ENCODE measurements around the gene ECI1.
"Not testable (repeated sequence)": the region's sequence is repeated elsewhere in the genome, so short reads cannot be mapped to it uniquely, and the experiment has no call there.

ECI1 gene

GRCh38 chr16:2260250-2260649, 8.9 kb upstream of the ECI1 start:
- no peak overlapping the region for H3K4me3 ChIP-seq (ENCODE audit: low read depth, low read length)
- no peak for DNase-seq (ENCODE audit: low read depth)
- TF ChIP-seq, protein P1, sequence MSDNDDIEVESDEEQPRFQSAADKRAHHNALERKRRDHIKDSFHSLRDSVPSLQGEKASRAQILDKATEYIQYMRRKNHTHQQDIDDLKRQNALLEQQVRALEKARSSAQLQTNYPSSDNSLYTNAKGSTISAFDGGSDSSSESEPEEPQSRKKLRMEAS (IDR thresholded peaks at IDR 0.05; ENCODE audit: low read depth, low read length) = no peak
- no peak for TF ChIP-seq CTCF (IDR thresholded peaks at IDR 0.05; ENCODE audit: low read depth, low read length)
- no peak for TF ChIP-seq POLR2A (IDR thresholded peaks at IDR 0.05; ENCODE audit: extremely low read depth, insufficient read length)
- no peak for TF ChIP-seq MYC (IDR thresholded peaks at IDR 0.05; ENCODE audit: low read depth, low read length)

DNA sequence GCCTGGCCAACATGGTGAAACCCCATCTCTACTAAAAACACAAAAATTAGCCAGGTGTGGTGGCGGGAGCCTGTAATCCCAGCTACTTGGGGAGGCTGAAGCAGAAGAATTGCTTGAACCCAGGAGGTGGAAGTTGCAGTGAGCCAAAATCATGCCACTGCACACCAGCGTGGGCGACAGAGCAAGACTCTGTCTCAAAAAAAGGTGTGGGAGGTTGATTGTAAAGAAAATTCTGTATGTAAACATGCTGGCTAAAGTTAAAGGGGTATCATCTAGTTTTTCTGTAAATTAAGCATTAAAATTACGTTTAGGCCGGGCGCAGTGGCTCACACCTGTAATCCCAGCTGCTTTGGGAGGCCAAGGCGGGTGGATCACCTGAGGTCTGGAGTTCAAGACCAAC, 7.1 kb upstream of the ECI1 start:
- DNase-seq (ENCODE audit: low read depth); H3K4me3 ChIP-seq (ENCODE audit: low read depth, low read length): not testable (repeated sequence)

GRCh38 chr16:2257726-2258125, 6.3 kb upstream of the ECI1 start:
- no peak overlapping the region for H3K4me3 ChIP-seq (ENCODE audit: low read depth, low read length)
- TF ChIP-seq CTCF (IDR thresholded peaks at IDR 0.05; ENCODE audit: low read depth, low read length) (no peak), MYC (IDR thresholded peaks at IDR 0.05; ENCODE audit: low read depth, low read length) (no peak), POLR2A (IDR thresholded peaks at IDR 0.05; ENCODE audit: extremely low read depth, insufficient read length) (no peak)
- TF ChIP-seq, protein P1 (IDR thresholded peaks at IDR 0.05; ENCODE audit: low read depth, low read length) = no peak
- DNase-seq (ENCODE audit: low read depth) = no peak

GRCh38 chr16:2256531-2257140, 5.2 kb upstream of the ECI1 start:
- TF ChIP-seq CTCF (IDR thresholded peaks at IDR 0.05; ENCODE audit: low read depth, low read length) = no peak
- TF ChIP-seq, protein P1 (IDR thresholded peaks at IDR 0.05; ENCODE audit: low read depth, low read length) = no peak
- TF ChIP-seq POLR2A (IDR thresholded peaks at IDR 0.05; ENCODE audit: extremely low read depth, insufficient read length) = no peak
- TF ChIP-seq MYC (IDR thresholded peaks at IDR 0.05; ENCODE audit: low read depth, low read length) = no peak
- no peak for DNase-seq (ENCODE audit: low read depth)
- no peak overlapping the region for H3K4me3 ChIP-seq (ENCODE audit: low read depth, low read length)

DNA sequence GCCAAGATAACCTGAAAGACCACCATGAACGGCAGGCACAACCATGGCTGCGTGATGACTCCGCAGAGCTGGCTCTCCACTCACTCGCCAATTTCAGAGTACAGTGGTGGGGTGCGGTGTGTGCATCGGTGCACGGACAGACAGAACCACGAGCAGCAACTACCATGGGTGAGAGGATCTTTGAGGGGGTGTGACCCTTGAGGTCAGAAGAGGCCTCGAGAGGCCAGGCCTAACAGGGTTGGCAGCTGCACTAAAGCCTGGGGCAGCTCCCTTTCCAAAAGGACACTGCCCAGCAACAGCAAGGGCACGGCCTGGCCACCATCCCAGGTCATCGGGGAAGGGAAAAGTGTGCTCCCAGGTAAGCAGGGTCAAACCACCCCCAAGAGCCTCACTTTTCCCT, 1.9 kb upstream of the ECI1 start:
- TF ChIP-seq POLR2A (IDR thresholded peaks at IDR 0.05; ENCODE audit: extremely low read depth, insufficient read length) (no peak), MYC (IDR thresholded peaks at IDR 0.05; ENCODE audit: low read depth, low read length) (no peak), CTCF (IDR thresholded peaks at IDR 0.05; ENCODE audit: low read depth, low read length) (no peak)
- TF ChIP-seq, protein P1 (IDR thresholded peaks at IDR 0.05; ENCODE audit: low read depth, low read length) = no peak
- no peak overlapping the region for H3K4me3 ChIP-seq (ENCODE audit: low read depth, low read length)
- no peak for DNase-seq (ENCODE audit: low read depth)

DNA sequence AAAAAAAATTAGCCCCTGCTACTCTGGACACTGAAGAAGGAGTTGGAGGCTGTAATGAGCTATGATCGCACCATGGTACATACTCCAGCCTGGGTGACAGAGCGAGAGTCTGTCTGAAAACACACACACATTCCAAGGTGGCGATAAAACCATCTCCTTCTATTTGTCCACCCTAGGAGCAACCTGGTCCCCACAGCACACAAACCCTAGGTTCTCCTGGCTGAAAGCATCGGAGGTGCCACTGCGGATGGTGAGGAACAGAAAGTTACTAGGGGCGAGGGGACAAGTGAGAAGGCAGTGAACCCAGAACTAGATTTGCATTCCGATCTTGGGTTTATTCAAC, 1.4 kb upstream of the ECI1 start:
- TF ChIP-seq, protein P1 (IDR thresholded peaks at IDR 0.05; ENCODE audit: low read depth, low read length) = no peak
- TF ChIP-seq POLR2A (IDR thresholded peaks at IDR 0.05; ENCODE audit: extremely low read depth, insufficient read length) (no peak), CTCF (IDR thresholded peaks at IDR 0.05; ENCODE audit: low read depth, low read length) (no peak), MYC (IDR thresholded peaks at IDR 0.05; ENCODE audit: low read depth, low read length) (no peak)
- no peak for DNase-seq (ENCODE audit: low read depth)
- H3K4me3 ChIP-seq (ENCODE audit: low read depth, low read length) = no peak overlapping the region
